H7 (cell line): ENCODE data around the gene MUL1. TPM values are rescaled to one million over a fixed set of nuclear protein-coding genes. Genes with fewer than 3 reads are reported as not detected.

Source experiments
- DNase-seq: peaks from one replicate; pipeline ENCODE4 v3.0.0; 2012
- H3K27me3 ChIP-seq: 2 replicates; pipeline ENCODE4 v1.6.0; 2011; ENCODE audit warnings: mild to moderate bottlenecking, low read length; ENCODE audit not compliant: control insufficient read depth, insufficient read depth
- H3K36me3 ChIP-seq: replicated peaks from 2 replicates; pipeline ENCODE4 v1.5.1; 2011; ENCODE audit warnings: low read length; ENCODE audit not compliant: control insufficient read depth, insufficient read depth
- H3K4me3 ChIP-seq: 2 replicates; pipeline ENCODE4 v1.5.1; 2011; ENCODE audit warnings: low read depth, mild to moderate bottlenecking, control low read depth, low read length, moderate library complexity; ENCODE audit not compliant: insufficient read depth
- total RNA-seq: library from RNA; depleted of rRNA; stranded (reverse); fragments of >200 nt; shearing (Covaris generic); gene quantifications from 2 replicates; pipeline ENCODE4 v1.2.3, GENCODE V29; 2014; rRNA removed

The MUL1 gene
- total RNA-seq, result 30.8 and 32.6 TPM in 2 replicates

GRCh38 chr1:20507564-20508410 is at the start of gene MUL1:
MUL1 (minus strand) TSS chr1:20508151; CDS start chr1:20508024, 127 bp downstream.
- Histone ChIP-seq H3K36me3 (no peaks in the 10 kb centered on the region), H3K27me3 (peaks cover 5% of the 10 kb centered on the region; the same call in 1 of the 2 replicates), H3K4me3 (peak within 1 kb of the TSS; percentile 98)
- DNase-seq, result peak; percentile 97

GRCh38 chr1:20555758-20556120 is 47.8 kb upstream of the MUL1 start:
- Histone ChIP-seq H3K27me3 (peaks cover 64% of the 10 kb centered on the region), H3K4me3 (no peak overlapping the region), H3K36me3 (no peaks in the 10 kb centered on the region)
- no peak for DNase-seq

- no peaks in the 10 kb centered on the region for H3K36me3 ChIP-seq
- peak; percentile 46 for DNase-seq
- no peak overlapping the region for H3K4me3 ChIP-seq
- peaks cover 61% of the 10 kb centered on the region for H3K27me3 ChIP-seq
Measured at GRCh38 chr1:20555025-20555757, 47.2 kb upstream of the MUL1 start.

GRCh38 chr1:20552728-20553445 is 44.9 kb upstream of the MUL1 start:
- Histone ChIP-seq H3K4me3 (peak overlapping the region; percentile 60), H3K36me3 (no peaks in the 10 kb centered on the region), H3K27me3 (peaks cover 55% of the 10 kb centered on the region)
- peak; percentile 81 for DNase-seq

- H3K27me3 ChIP-seq, result peaks cover 53% of the 10 kb centered on the region
- peak within 1 kb of the TSS; percentile 60 for H3K4me3 ChIP-seq
- DNase-seq, result peak; percentile 93
Measured at GRCh38 chr1:20551945-20552727, 44.2 kb upstream of the MUL1 start, which contains the start of gene FAM43B. FAM43B (plus strand) TSS chr1:20552573; CDS start chr1:20552974, 401 bp downstream.

GRCh38 chr1:20551161-20551560 is 43.2 kb upstream of the MUL1 start:
- Histone ChIP-seq H3K4me3 (no peak overlapping the region), H3K27me3 (peaks cover 50% of the 10 kb centered on the region), H3K36me3 (no peaks in the 10 kb centered on the region)
- no peak for DNase-seq

More at GRCh38 chr1:20551945-20552727, 44.2 kb upstream of the MUL1 start, which contains the start of gene FAM43B:
- no peaks in the 10 kb centered on the region for H3K36me3 ChIP-seq

- Histone ChIP-seq H3K36me3 (no peaks in the 10 kb centered on the region), H3K27me3 (peaks cover 15% of the 10 kb centered on the region), H3K4me3 (no peak overlapping the region)
- peak; percentile 57 for DNase-seq
Measured at GRCh38 chr1:20546637-20547036, 38.7 kb upstream of the MUL1 start.

GRCh38 chr1:20540281-20540680 is 32.3 kb upstream of the MUL1 start:
- Histone ChIP-seq H3K4me3 (no peak overlapping the region), H3K27me3 (peaks cover 9% of the 10 kb centered on the region; the same call in 1 of the 2 replicates), H3K36me3 (no peaks in the 10 kb centered on the region)
- DNase-seq, result no peak

GRCh38 chr1:20538760-20539551 is 31.0 kb upstream of the MUL1 start:
- DNase-seq, result no peak
- peaks cover 8% of the 10 kb centered on the region; the same call in 1 of the 2 replicates for H3K27me3 ChIP-seq
- H3K4me3 ChIP-seq, result no peak overlapping the region
- H3K36me3 ChIP-seq, result no peaks in the 10 kb centered on the region

GRCh38 chr1:20538227-20538626 is 30.3 kb upstream of the MUL1 start:
- no peak overlapping the region for H3K4me3 ChIP-seq
- H3K27me3 ChIP-seq, result peaks cover 8% of the 10 kb centered on the region; the same call in 1 of the 2 replicates
- H3K36me3 ChIP-seq, result no peaks in the 10 kb centered on the region
- no peak for DNase-seq

- peaks cover 9% of the 10 kb centered on the region; the same call in 1 of the 2 replicates for H3K27me3 ChIP-seq
- no peaks in the 10 kb centered on the region for H3K36me3 ChIP-seq
- no peak for DNase-seq
- no peak overlapping the region for H3K4me3 ChIP-seq
Measured at GRCh38 chr1:20534659-20535417, 26.9 kb upstream of the MUL1 start.

- Histone ChIP-seq H3K36me3 (no peaks in the 10 kb centered on the region), H3K4me3 (no peak overlapping the region), H3K27me3 (peaks cover 9% of the 10 kb centered on the region; the same call in 1 of the 2 replicates)
- DNase-seq, result no peak
Measured at GRCh38 chr1:20533635-20534034, 25.7 kb upstream of the MUL1 start.
